PC-3 (cell line): ENCODE data around the gene FNDC10. TPM values are rescaled to one million over a fixed set of nuclear protein-coding genes. Genes with fewer than 3 reads are reported as not detected.

Experiments
- ATAC-seq: fragments of 200-7000 bp; cut with Tn5 transposase; 2 replicates; pipeline ENCODE4 v1.9.1; 2020; ENCODE audit warnings: mild to moderate bottlenecking, moderate library complexity
- BruUV-seq: library from RNA; stranded (reverse); fragments of 400-500 nt; replicated peaks from 2 replicates; lab custom pipeline; 2021; lab: Mats Ljungman, UMichigan
- CTCF ChIA-PET: fragments of 300-600 bp; sonication (Branson Sonifier 250); formaldehyde crosslinking; loops from one replicate; lab custom pipeline; 2022; ENCODE audit warnings: antibody characterized with exemption; lab: Charles Lee
- POLR2A ChIA-PET: fragments of 300-600 bp; sonication (Branson Sonifier 250); formaldehyde crosslinking; loops from one replicate; lab custom pipeline; 2022; ENCODE audit warnings: antibody characterized with exemption; ENCODE audit not compliant: unreplicated experiment; lab: Charles Lee
- DNase-seq: peaks from one replicate; pipeline ENCODE4 v3.0.0-alpha.2; 2015
- H2AFZ ChIP-seq: fragments of 300-600 bp; sonication (generic); 2 replicates; pipeline ENCODE4 v1.6.0; 2016; ENCODE audit warnings: antibody characterized with exemption, low read length
- H3F3A ChIP-seq: fragments of 300-600 bp; sonication (generic); one replicate; pipeline ENCODE4 v1.6.0; 2017; ENCODE audit warnings: antibody characterized with exemption, low read length, control low read depth, mild to moderate bottlenecking; ENCODE audit not compliant: unreplicated experiment
- H3K27ac ChIP-seq: fragments of 300-600 bp; sonication (generic); 2 replicates; pipeline ENCODE4 v1.5.1; 2016; ENCODE audit warnings: mild to moderate bottlenecking, low read length
- H3K27me3 ChIP-seq: fragments of 300-600 bp; sonication (generic); 2 replicates; pipeline ENCODE4 v1.6.1; 2016; ENCODE audit warnings: low read length, mixed read lengths
- H3K36me3 ChIP-seq: fragments of 300-600 bp; sonication (generic); 2 replicates; pipeline ENCODE4 v1.6.1; 2016; ENCODE audit warnings: low read depth, mixed run types, low read length, mixed read lengths
- H3K4me1 ChIP-seq: fragments of 300-600 bp; sonication (generic); 2 replicates; pipeline ENCODE4 v1.5.1; 2016; ENCODE audit warnings: low read length; ENCODE audit not compliant: insufficient read depth
- H3K4me2 ChIP-seq: fragments of 300-600 bp; sonication (generic); 2 replicates; pipeline ENCODE4 v1.6.0; 2016; ENCODE audit warnings: low read length
- H3K4me3 ChIP-seq: fragments of 300-600 bp; sonication (generic); 2 replicates; pipeline ENCODE4 v1.5.1; 2016; ENCODE audit warnings: mild to moderate bottlenecking, low read length, mixed read lengths
- H3K79me2 ChIP-seq: fragments of 300-600 bp; sonication (generic); 2 replicates; pipeline ENCODE4 v1.6.1; 2017; ENCODE audit warnings: low read length, mixed read lengths
- H3K9ac ChIP-seq: fragments of 300-600 bp; sonication (generic); 2 replicates; pipeline ENCODE4 v1.6.0; 2016; ENCODE audit warnings: mild to moderate bottlenecking, low read length
- H3K9me2 ChIP-seq: fragments of 300-600 bp; sonication (generic); replicated peaks from 2 replicates; pipeline ENCODE4 v1.6.1; 2016; ENCODE audit warnings: mixed run types, low read length, mixed read lengths
- H3K9me3 ChIP-seq: fragments of 300-600 bp; sonication (generic); 2 replicates; pipeline ENCODE4 v1.6.1; 2016; ENCODE audit warnings: low read length, mixed read lengths
- H4K20me1 ChIP-seq: fragments of 300-600 bp; sonication (generic); 2 replicates; pipeline ENCODE4 v1.6.1; 2016; ENCODE audit warnings: low read length, mixed read lengths
- EZH2 ChIP-seq: fragments of 300-600 bp; sonication (generic); IDR thresholded peaks from one replicate; pipeline ENCODE4 v1.6.1; 2017; ENCODE audit warnings: antibody characterized with exemption, mild to moderate bottlenecking, low read length; ENCODE audit not compliant: unreplicated experiment
- EZH2phosphoT487 ChIP-seq: fragments of 300-600 bp; sonication (generic); IDR thresholded peaks from 2 replicates; pipeline ENCODE4 v1.6.1; 2018; ENCODE audit warnings: mild to moderate bottlenecking, antibody characterized with exemption, low read length, borderline replicate concordance
- intact Hi-C: fragments of 100-400 bp; cut with micrococcal nuclease; formaldehyde crosslinking; loops from 2 replicates; pipeline ENCODE4 v1.9.0; 2023
- total RNA-seq: library from RNA; depleted of rRNA; stranded (reverse); fragments of >200 nt; gene quantifications from 2 replicates; pipeline ENCODE4 v1.2.3, GENCODE V29; 2014
- TF ChIP-seq, protein P1 (sequence below): fragments of 300-600 bp; sonication (generic); conservative IDR thresholded peaks from 2 replicates; pipeline ENCODE4 v1.5.1; 2017; ENCODE audit warnings: antibody characterized with exemption, low read depth, mild to moderate bottlenecking, low read length

Gene FNDC10
- total RNA-seq, 1 experiment from 2014 or later = 8.8 TPM

DNA sequence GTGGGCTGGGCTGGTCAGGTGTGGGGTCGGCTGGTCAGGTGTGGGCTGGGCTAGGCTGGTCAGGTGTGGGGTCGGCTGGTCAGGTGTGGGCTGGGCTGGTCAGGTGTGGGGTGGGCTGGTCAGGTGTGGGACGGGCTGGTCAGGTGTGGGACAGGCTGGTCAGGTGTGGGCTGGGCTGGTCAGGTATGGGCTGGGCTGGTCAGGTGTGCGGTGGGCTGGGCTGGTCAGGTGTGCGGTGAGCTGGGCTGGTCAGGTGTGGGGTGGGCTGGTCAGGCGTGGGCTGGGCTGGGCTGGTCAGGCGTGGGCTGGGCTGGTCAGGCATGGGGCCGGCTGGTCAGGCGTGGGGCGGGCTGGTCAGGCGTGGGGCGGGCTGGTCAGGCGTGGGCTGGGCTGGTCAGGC is 6.3 kb upstream of the FNDC10 start:
- CTCF ChIA-PET = no interaction called here

DNA sequence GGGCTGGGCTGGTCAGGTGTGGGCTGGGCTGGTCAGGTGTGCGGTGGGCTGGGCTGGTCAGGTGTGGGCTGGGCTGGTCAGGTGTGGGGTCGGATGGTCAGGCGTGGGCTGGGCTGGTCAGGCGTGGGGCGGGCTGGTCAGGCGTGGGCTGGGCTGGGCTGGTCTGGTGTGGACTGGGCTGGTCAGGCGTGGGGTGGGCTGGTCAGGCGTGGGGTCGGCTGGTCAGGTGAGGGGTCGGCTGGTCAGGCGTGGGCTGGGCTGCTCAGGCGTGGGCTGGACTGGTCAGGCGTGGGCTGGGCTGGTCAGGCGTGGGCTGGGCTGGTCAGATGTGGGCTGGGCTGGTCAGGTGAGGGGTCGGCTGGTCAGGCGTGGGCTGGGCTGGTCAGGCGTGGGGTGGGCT is 5.8 kb upstream of the FNDC10 start:
- Histone ChIP-seq H3K27me3 (no peaks in the 10 kb centered on the region), H3K9ac (no peak overlapping the region), H3F3A (no peaks in the 10 kb centered on the region), H3K4me2 (no peak overlapping the region), H3K79me2 (no peaks in the 10 kb centered on the region), H3K4me1 (no peaks in the 10 kb centered on the region), H3K9me2 (no peaks in the 10 kb centered on the region), H4K20me1 (no peaks in the 10 kb centered on the region), H3K9me3 (no peaks in the 10 kb centered on the region), H3K27ac (no peak overlapping the region), H2AFZ (no peak overlapping the region), H3K36me3 (no peaks in the 10 kb centered on the region), H3K4me3 (no peak overlapping the region)
- BruUV-seq = no TSS peak
- CTCF ChIA-PET = no interaction called here
- DNase-seq (no peak), ATAC-seq (no peak)
- POLR2A ChIA-PET = no interaction called here
- TF ChIP-seq, protein P1, sequence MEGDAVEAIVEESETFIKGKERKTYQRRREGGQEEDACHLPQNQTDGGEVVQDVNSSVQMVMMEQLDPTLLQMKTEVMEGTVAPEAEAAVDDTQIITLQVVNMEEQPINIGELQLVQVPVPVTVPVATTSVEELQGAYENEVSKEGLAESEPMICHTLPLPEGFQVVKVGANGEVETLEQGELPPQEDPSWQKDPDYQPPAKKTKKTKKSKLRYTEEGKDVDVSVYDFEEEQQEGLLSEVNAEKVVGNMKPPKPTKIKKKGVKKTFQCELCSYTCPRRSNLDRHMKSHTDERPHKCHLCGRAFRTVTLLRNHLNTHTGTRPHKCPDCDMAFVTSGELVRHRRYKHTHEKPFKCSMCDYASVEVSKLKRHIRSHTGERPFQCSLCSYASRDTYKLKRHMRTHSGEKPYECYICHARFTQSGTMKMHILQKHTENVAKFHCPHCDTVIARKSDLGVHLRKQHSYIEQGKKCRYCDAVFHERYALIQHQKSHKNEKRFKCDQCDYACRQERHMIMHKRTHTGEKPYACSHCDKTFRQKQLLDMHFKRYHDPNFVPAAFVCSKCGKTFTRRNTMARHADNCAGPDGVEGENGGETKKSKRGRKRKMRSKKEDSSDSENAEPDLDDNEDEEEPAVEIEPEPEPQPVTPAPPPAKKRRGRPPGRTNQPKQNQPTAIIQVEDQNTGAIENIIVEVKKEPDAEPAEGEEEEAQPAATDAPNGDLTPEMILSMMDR = no peak
- TF ChIP-seq EZH2 = no peak
- no peak for TF ChIP-seq EZH2phosphoT487
- intact Hi-C loops = no loop called here

More for the DNA sequence above, 6.3 kb upstream of the FNDC10 start:
- no peaks in the 10 kb centered on the region for H3K4me1 ChIP-seq
- ATAC-seq (no peak), DNase-seq (no peak)
- H2AFZ ChIP-seq = no peak overlapping the region
- no peaks in the 10 kb centered on the region for H3F3A ChIP-seq
- no peaks in the 10 kb centered on the region for H3K36me3 ChIP-seq
- POLR2A ChIA-PET = no interaction called here
- no peak overlapping the region for H3K4me2 ChIP-seq
- intact Hi-C loops = no loop called here
- H3K9me3 ChIP-seq = no peaks in the 10 kb centered on the region
- no peaks in the 10 kb centered on the region for H4K20me1 ChIP-seq
- no peak overlapping the region for H3K27ac ChIP-seq
- BruUV-seq = no TSS peak
- TF ChIP-seq, protein P1 = no peak
- no peak for TF ChIP-seq EZH2phosphoT487
- no peak for TF ChIP-seq EZH2
- H3K9ac ChIP-seq = no peak overlapping the region
- no peaks in the 10 kb centered on the region for H3K27me3 ChIP-seq
- H3K4me3 ChIP-seq = no peak overlapping the region
- no peaks in the 10 kb centered on the region for H3K79me2 ChIP-seq
- no peaks in the 10 kb centered on the region for H3K9me2 ChIP-seq

DNA sequence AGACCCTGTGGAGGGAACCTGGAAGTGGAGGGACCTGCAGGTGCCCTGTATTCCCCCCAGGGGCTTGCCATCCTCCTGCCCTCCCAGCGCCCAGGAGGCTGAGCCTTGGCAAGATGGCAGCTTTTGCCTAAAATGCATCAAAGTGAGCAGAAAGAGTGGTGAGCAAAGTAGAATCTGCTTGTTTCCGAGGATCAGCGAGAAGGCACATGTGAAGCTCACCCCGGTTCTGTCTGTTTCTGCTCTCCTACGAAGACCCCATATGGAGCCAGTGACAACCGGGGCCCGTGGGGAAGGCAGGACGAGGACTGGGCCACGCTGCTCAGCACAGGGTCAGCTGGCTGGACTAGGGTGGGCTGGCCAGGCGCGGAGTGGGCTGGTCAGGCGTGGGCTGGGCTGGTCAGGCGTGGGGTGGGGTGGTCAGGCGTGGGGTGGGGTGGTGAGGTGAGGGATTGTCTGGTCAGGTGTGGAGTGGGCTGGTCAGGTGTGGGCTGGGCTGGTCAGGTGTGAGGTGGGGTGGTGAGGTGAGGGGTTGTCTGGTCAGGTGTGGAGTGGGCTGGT is 5.2 kb upstream of the FNDC10 start:
- H3K36me3 ChIP-seq = no peaks in the 10 kb centered on the region
- no peaks in the 10 kb centered on the region for H3K9me3 ChIP-seq
- ChIA-PET CTCF (no interaction called here), POLR2A (no interaction called here)
- DNase-seq (no peak), ATAC-seq (no peak)
- H3F3A ChIP-seq = no peaks in the 10 kb centered on the region
- no TSS peak for BruUV-seq
- H3K4me3 ChIP-seq = no peak overlapping the region
- H2AFZ ChIP-seq = no peak overlapping the region
- no peaks in the 10 kb centered on the region for H3K79me2 ChIP-seq
- no peak for TF ChIP-seq EZH2phosphoT487
- H3K9me2 ChIP-seq = no peaks in the 10 kb centered on the region
- no peaks in the 10 kb centered on the region for H4K20me1 ChIP-seq
- no peak overlapping the region for H3K4me2 ChIP-seq
- intact Hi-C loops = no loop called here
- H3K27me3 ChIP-seq = peaks cover 4% of the 10 kb centered on the region; the same call in 1 of the 2 replicates
- no peaks in the 10 kb centered on the region for H3K4me1 ChIP-seq
- no peak overlapping the region for H3K9ac ChIP-seq
- no peak overlapping the region for H3K27ac ChIP-seq
